Frontal cortex (tissue), 4 donors: Measurements from ENCODE around the gene IL21. TPM values are rescaled to one million over a fixed set of nuclear protein-coding genes. Genes with fewer than 3 reads are reported as not detected.
A peak's percentile ranks its signal among the peaks of the same experiment; 100 is the strongest.
"Not testable (repeated sequence)": the region's sequence is repeated elsewhere in the genome, so short reads cannot be mapped to it uniquely, and the experiment has no call there.

Source experiments
- DNase-seq, 2 donors: peaks; one replicate each; pipeline ENCODE4 v3.0.0; 2012; ENCODE audit warnings: low spot score in 2 of 2
- FAIRE-seq: peaks from 2 replicates; lab custom pipeline; 2012; peaks lifted over from hg19 to GRCh38; lab: Jason Lieb, UNC
- total RNA-seq: library from RNA; depleted of rRNA; stranded (reverse); fragments of >200 nt; gene quantifications from one replicate; pipeline ENCODE4 v1.2.3, GENCODE V29; 2014
- donor health status: control.
- donor health status: control.
- donor health status: control.

Gene IL21
- not detected for total RNA-seq

DNA sequence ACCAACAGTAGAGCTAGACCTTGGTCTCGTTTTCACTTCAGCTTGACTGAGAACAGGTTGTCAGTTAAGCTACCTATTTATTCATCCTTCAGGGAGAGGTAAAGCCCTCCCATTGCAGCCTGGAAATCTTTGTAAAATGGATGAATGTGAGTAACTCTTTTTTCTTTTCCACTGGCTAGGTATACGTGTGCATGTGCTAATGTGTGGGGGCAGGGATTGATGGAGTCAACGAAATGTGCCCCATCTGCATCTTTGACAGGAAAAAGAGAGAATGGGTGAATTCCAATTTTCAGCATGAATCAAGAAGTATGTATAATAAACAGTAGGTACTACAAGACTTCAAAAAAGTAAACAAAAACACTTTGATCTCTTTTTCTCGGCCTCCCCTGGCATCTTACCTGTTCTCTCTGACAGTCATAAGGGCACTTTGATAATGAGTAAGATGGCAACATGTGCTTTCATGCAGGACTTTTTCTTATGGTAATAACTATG, at the start of gene IL21:
Gene IL21, minus strand, starts transcription at position 51 of the 492 bp plus-strand sequence. CDS start 55 bp downstream, outside the sequence.
- FAIRE-seq = no peak

DNA sequence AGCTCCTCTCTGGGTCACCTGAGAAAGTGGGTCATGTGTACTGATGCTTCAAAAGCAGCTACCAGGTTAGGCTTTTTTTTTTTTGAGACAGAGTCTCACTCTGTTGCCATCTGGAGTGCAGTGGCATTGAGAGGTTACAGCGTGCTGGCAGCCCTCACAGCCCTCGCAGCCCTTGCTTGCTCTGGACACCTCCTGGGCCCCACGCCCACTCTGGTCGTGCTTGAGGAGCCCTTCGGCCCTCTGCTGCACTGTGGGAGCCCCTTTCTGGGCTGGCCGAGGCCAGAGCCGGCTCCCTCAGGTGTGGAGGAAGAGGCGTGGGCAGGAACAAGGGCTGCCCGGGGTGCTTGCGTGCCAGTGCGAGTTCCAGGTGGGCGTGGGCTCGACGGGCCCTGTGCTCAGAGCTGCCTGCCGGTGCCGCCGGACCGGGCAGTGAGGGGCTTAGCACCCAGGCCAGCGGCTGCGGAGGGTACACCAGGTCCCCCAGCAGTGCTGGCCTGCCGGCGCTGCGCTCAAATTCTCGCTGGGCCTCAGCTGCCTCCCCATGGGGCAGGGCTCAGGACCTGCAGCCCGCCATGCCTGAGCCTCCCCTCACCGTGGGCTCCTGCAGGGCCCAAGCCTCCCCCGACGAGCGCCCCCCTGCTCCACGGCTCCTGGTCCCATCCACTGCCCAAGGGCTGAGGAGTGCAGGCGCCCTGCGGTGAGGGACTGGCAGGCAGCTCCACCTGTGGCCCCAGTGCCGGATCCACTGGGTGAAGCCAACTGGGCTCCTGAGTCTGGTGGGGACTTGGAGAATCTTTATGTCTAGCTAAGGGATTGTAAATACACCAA, 49.3 kb upstream of the IL21 start:
- DNase-seq (no peak), FAIRE-seq (no peak)

More for the DNA sequence above, at the start of gene IL21:
- DNase-seq = no peak

DNA sequence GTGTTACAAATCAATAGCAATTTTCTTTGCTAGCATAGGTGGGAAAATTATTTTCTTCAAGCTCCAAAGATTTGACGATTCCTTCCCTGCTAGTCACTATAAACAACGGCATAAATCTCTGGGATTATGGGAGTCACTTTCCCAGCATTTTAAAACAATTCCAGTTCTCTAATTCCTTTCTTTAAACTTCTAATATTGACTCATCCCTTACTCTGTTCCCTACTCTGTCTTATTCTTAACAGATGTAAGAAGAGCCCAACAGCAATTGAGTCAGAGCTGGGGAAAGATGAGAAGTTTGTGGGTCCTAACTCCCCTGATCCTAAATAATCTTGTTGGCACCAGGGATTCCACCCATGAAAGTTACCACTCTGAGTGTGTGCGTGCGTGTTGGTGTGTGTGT, 47.4 kb upstream of the IL21 start:
- FAIRE-seq (no peak), DNase-seq (no peak)

DNA sequence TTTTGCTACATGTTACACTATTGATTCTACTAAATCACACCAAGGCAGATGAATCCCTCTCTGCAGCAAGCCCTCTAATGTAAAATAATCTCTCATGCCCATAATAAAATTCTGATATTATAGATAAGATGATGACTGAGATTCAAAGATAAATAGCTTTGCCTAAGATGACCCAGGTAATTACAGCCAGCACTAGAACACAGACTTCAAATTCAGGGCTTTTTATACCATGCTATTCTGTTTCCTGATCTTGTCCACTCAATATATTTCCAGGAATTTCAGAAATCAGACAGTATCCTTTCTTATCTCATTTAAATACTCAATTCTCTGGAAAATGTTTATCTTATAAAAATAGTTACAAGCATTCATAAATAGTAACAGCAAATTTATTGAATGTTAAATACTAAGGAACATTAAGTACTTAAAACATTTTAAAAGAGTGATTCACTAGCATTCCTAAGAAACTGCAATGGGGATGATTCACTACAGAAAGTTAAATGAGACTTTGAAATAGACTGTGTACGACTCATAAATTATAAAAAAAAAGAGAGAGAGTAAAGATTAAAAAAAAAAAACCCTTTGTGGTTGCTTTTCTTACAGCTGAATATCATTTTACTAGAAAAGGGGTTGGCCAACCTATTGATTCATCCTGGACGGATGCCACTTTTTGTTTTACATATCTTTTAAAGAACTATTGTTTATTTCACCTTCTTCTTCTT, 45.8 kb upstream of the IL21 start:
- no peak for FAIRE-seq
- no peak for DNase-seq

DNA sequence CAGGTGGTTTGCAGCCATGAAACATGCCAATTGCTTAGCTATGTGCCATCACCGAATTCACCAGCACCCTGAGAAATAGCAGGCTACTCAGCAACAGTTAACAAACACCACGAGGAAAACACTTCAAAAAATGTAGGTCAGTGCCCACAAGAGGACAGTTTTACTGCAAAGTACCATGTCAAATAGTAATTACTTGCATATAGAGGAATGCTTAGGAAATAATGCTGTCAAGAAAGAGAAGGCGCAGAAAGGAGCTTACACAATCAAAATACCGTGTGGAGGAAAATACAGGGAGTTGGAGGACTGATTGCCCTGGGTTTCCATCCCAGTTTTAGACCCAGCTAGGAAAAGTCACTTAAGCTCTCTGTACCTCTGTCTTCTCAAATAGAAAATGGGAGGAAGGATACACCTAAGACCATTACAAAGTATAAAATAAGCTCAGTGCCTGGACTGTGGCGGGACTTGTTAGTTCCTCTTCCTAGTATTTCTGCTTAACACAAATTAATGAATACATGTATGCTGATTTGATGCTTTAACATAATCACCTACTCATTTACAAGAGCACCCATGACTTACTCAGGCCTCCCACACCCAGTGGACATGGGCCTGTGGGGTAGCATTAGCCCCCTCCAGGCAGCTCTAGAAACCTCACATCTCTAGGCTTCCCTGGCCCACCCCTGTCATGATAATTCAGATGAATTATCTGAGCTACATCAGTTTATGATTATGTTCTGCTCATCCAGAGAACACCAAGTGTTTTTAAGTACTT, 44.5 kb upstream of the IL21 start:
- FAIRE-seq = no peak
- no peak for DNase-seq

DNA sequence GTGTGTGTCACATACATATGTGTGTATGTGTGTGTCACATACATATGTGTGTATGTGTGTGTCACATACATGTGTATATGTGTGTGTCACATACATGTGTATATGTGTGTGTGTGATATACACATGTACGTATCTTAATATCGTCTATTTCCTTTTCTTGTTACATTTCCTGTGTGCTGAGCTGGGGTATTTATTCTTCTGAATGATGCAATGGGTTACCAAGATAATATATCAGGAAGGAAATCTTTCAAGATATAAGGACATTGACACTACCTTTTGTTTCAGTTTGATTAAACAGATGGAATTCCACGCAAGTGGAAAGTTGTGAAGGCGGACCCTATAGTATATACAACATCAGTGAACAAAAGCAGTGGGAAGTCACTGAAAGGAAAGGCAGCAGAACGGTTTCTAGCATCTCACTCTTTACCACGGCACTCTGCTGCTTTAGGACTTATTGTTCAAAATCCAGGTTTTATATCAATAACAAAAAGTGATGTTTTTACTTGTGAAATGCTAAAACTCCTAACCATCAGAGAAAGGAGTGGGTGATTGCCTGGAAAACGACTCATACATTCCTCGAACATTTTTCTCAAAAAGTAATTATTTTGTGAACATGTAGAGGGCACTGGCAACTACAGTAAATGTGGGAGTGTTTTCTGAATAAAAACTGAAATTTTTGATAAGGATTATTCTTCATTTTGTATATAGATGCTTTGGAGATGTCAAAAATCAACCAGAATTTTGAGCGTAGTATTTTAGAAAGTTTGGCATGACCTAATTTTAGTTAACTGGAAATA, 43.1 kb upstream of the IL21 start:
- FAIRE-seq (no peak), DNase-seq (no peak)

DNA sequence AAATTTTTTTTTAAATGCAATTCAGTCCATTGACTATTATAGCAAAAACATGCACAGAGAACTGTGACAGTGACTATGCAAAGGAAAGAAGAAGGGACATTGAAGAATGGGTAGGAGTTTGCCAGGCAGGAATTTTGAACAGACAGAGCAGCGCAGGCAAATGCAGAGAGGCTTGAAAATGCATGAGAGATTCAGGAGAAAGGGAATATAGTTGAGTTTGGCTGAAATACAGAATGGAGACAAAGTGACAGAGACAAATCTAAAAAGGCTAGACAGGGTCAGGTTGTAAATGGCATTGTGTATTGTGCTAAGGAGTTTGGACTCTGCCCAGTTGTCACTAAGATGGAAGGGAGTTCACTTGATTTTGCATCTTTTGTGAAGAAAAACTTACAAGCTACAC, 42.4 kb upstream of the IL21 start:
- FAIRE-seq = no peak
- DNase-seq = no peak

DNA sequence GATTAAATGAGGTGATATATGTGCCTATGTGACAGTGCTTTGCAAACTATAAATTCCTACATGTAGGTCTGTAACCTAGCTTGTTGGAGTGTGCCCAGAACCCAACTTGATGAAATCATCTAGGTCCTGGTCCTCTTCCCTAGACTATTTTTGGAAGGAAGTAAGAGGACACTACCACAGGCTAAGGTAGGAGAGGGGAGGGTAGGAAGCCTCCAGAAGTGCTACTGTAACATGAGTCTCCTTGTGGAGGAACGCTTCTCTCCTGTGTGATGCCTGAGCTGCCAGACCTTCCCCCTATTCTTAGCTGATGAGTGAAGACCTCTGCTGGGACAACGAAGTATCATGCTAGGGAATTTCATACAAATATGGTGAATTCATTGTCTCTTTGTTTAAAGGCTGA, 41.8 kb upstream of the IL21 start:
- DNase-seq (no peak), FAIRE-seq (no peak)

DNA sequence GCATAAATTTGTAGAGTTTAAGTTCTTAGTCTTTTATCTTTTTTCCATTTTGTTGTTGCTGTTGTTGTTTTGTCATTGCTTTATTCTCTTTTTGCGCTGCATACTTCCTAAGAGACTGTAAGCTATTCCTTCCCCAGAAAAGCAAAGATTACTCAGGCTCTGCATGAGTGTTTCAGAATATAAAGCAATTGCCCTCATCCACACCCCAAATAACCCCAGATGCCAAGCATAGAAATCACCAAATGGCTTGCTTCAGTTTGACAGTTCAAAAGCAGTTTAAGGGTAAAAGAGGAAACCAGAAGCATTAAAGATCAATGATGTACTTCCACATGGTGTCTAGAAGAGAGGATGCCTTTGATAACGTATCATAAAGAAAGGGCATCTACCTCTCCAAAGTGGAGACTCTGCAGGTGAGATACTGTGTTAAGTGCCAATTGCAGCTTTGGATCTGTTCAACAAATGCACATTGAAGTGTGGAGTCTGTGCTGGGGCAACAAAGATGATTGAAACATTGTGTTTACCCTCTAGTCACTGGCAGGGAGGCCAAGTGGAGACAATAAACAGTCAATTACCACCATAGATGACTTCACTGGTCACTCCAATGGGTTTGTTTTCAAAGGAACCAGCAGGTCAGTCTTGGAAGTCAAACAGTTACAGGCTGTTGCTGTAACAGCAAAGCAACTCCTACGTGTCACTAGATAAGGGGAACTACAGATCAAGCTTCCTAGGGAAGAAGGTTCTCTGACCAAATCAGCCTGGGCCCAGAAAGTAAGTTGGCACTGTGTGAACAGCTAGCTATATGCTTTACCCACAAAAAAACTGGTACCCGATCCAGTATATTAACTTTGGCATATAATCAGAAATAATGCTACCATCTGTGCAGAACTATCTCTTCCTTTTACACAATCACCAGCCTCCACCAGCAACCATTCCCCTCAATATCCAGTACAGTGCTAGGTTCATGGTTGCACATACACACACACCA, 40.6 kb upstream of the IL21 start:
- FAIRE-seq = no peak
- DNase-seq = no peak

DNA sequence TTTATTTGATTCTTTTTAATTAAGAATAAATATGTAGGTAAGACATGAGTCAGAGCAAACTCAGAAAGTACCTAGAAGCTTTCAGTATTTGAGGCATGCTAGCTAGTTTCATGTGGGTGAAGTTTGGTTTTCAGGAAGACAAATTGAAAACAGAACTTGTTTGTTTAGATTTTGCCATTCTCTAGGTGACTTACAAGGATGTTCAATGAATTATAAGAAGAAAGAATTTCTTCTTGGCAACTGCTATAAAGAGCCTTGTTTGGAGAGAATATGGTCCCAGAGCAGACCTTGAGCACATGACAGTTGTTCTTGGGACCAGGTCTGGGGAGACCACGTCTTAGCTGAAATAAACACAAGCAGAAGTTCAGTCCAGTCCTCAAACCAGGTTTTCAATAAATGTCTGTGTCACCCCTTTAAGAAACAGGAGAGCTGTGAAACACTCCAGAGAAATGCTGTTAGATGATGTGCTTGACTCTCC, 38.0 kb upstream of the IL21 start:
- no peak for DNase-seq
- no peak for FAIRE-seq

DNA sequence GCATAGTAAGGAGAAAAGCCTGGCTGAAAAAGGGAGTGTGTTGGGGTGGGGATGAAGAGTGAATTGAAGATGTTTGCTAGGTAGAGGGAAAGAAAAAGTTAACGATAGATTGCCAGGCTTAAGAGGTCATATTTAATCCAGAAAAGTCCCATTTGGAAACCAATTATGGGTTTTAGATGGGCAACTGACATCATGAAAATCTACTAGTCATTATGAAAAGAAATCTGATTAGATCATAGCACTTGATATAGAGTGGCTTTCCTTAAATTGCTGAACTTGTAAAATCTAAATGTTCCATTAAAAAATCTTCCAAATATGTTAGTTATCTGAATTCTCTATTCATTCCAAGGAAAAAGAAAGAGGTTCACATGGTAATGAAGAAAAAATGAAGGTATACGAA, 37.5 kb upstream of the IL21 start:
- FAIRE-seq = no peak

DNA sequence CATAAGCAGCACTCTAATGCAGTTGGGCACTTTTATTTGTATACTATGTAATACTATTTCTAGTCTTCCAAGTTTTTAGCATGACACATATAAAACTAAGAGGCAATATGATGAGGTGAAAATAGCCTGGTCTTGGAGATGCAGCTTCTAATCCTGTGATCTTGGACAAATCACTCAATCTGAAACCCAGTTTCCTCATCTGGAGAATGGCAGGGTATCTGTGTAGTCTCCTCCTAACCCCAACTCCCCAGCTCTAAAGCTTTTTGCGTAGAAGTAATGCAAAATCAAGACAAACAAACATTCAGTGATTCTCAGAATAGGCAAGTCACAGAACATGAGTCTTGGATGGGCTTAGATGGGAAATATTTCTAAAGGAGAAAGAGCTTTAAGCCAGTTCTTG, 36.7 kb upstream of the IL21 start:
- no peak for FAIRE-seq

More for the DNA sequence above, 37.5 kb upstream of the IL21 start:
- DNase-seq = no peak

DNA sequence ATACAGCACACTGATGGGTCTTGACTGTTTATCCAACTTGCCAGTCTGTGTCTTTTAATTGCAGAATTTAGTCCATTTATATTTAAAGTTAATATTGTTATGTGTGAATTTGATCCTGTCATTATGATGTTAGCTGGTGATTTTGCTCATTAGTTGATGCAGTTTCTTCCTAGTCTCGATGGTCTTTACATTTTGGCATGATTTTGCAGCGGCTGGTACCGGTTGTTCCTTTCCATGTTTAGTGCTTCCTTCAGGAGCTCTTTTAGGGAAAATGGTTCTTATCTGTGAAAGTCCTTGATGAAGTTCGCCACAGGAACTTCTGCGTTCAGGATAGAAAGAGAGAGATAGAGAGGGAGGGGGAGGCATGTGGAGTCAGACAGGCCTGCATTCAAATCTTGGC, 35.7 kb upstream of the IL21 start:
- not testable (repeated sequence) for DNase-seq, FAIRE-seq

More for the DNA sequence above, 36.7 kb upstream of the IL21 start:
- DNase-seq = no peak

DNA sequence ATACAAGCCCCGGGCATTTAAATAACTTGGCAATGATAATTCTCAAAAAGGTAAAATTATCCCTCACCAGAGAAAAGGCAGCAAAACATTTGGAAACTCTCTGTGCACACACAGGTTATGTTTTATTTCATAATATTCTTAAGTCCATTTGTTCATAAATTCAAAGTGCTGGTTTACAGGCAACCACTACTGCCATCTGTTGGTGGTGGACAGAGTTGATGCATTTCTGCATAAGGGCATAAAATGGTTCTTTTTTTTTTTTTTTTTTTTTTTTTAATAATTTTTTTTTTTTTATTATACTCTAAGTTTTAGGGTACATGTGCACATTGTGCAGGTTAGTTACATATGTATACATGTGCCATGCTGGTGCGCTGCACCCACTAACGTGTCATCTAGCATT, 31.5 kb upstream of the IL21 start:
- DNase-seq = peak in 1 of 2 donors; percentile 6
- FAIRE-seq = peak; percentile 43

DNA sequence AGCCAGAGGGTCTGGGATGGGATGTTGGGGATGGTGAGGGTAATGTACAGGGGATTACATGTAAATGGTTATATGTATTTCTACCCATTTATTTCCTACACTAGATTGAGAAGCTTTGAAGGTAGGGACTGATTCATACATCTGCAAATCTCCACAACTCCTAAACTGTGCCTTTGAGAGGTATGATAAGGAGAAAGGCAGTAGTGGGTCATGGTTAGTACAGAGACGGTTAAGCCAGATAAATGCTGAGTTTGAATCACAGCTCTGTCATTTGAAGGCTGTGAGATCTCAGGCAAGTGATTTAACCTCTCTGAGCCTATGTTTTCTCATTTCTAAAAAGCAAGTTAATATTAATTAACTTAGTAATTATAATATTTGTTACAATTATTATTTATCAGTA, 29.3 kb upstream of the IL21 start:
- DNase-seq (no peak), FAIRE-seq (no peak)

DNA sequence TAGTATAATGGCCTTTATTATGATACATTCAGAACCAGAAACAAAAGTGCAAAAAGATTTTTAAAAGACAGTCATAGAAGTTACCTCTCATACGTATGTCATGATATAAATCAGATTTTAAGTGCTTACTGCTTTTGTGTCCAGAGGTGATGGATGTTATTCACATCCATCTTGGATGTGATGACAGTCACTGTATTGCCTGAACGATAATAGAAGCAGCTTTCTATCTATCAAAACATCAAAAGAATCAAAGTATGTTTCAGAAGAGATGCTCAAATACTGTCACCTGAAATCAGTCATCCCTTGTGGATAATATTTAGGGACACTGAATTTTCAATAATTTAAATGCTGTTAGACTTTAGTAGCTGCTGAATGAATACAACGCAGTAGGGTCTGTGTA, 26.8 kb upstream of the IL21 start:
- no peak for FAIRE-seq
- DNase-seq = no peak

DNA sequence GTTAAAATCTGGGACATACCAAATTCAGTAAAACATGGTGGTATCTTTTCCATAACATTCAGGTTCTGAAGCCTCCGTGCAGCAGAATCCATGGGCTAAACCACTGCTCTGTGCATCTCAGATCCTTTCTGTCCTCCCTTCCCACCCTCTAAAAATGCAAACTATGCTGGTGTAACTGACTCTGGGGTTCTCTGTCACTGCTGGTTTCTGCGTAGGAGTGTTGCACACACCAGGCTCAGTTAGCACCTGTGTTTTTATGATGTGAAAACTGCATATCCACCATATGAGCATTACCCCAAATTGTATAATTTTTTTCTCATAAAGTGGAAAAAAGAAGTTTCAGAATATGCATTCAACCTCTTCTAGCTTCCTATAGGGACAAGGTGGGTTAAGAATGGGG, 22.4 kb upstream of the IL21 start:
- no peak for DNase-seq
- no peak for FAIRE-seq

DNA sequence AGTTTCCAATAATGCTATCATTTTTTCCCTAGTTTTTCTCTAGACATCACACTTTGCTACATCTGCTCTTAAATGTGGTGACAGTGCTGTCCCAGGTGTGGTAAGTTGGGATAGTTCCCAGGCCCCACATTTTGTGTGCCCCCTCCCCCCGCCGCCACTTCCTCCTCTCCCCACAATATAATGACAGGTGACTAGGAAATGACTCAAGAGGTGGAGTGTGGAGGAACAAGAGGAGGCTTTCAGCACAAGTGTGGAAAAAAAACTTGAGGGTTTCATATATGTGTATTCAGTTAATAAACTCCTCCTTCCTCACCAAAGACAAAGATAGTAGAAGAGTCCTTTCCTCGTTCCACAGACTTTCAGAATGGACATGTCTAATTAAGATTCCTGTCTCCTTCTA, 18.3 kb upstream of the IL21 start:
- DNase-seq = no peak
- no peak for FAIRE-seq
